Measurements from ENCODE around the gene PCBP3. TPM values are rescaled to one million over a fixed set of nuclear protein-coding genes. Genes with fewer than 3 reads are reported as not detected.

Gene PCBP3
- total RNA-seq, 1 experiment from 2014 or later = 10.9 TPM

GRCh38 chr21:45680215-45680614 is 36.7 kb downstream of the PCBP3 start:
- Histone ChIP-seq H3K79me2 (ENCODE audit: insufficient read depth, low read length) (no peaks in the 10 kb centered on the region), H4K91ac (ENCODE audit: insufficient read length, low read depth, low read length) (no peak overlapping the region), H4K5ac (ENCODE audit: insufficient read length, low read depth, low read length) (no peak overlapping the region), H2BK15ac (ENCODE audit: low read depth, low read length) (no peak overlapping the region), H3K4me1 (ENCODE audit: insufficient read depth, low read length) (no peaks in the 10 kb centered on the region), H3K4me2 (ENCODE audit: insufficient read depth, insufficient read length, low read length) (no peak overlapping the region), H3K9me3 (ENCODE audit: control insufficient read depth, low read depth, low read length) (no peaks in the 10 kb centered on the region), H4K20me1 (ENCODE audit: control insufficient read depth, insufficient read depth, insufficient read length) (no peaks in the 10 kb centered on the region), H3K18ac (ENCODE audit: insufficient read length, low read depth, low read length) (no peak overlapping the region), H3K23me2 (ENCODE audit: insufficient read length, low read depth, low read length, poor library complexity, severe bottlenecking) (no peaks in the 10 kb centered on the region), H2AK5ac (ENCODE audit: insufficient read length, low read length) (no peak overlapping the region), H3K27ac (ENCODE audit: insufficient read length, low read depth, low read length) (no peak overlapping the region), H3K23ac (ENCODE audit: insufficient read length, low read depth, low read length) (no peak overlapping the region), H3K9ac (ENCODE audit: extremely low read depth, insufficient read length, low read length) (no peak overlapping the region), H2BK5ac (ENCODE audit: insufficient read length, low read length) (no peak overlapping the region), H3K4ac (ENCODE audit: low read depth, low read length) (no peak overlapping the region), H3T11ph (ENCODE audit: low read length) (no peak overlapping the region), H3K56ac (ENCODE audit: insufficient read length, low read depth, low read length) (no peak overlapping the region), H3K79me1 (ENCODE audit: insufficient read depth, low read depth, low read length, poor library complexity, severe bottlenecking) (no peaks in the 10 kb centered on the region), H2BK12ac (ENCODE audit: insufficient read length, low read depth, low read length) (no peak overlapping the region), H2AFZ (ENCODE audit: low read length) (no peak overlapping the region), H2BK120ac (ENCODE audit: low read depth, low read length, poor library complexity, severe bottlenecking) (no peak overlapping the region), H3K27me3 (ENCODE audit: insufficient read depth, low read length) (no peaks in the 10 kb centered on the region), H3K14ac (ENCODE audit: insufficient read depth, low read length) (no peak overlapping the region), H4K8ac (replicated peaks; ENCODE audit: insufficient read length, low read depth, low read length) (no peak overlapping the region), H2BK20ac (ENCODE audit: low read depth, low read length, poor library complexity, severe bottlenecking) (no peak overlapping the region)
- H3K27me3 Mint-ChIP-seq (ENCODE audit: low read depth) = no peaks in the 10 kb centered on the region
- no peaks in the 10 kb centered on the region; a peak in 3 of 7 replicates for H3K36me3 Mint-ChIP-seq (ENCODE audit: insufficient read depth in 1 of 3, low read depth in 3 of 3)
- H3K4me3 Mint-ChIP-seq = no peak overlapping the region
- H3K27ac Mint-ChIP-seq = no peak overlapping the region
- H3K9me3 Mint-ChIP-seq = peaks cover 3 to 4% of the 10 kb centered on the region in 2 experiments; a peak in 4 of 5 replicates
- H3K4me1 Mint-ChIP-seq = no peaks in the 10 kb centered on the region
- no CpG with 5 or more reads among the region's 1 CpG for WGBS (ENCODE audit: extremely low coverage, insufficient read length, low lambda C conversion rate)
- TF ChIP-seq CTCF (conservative IDR thresholded peaks at IDR 0.05) = no peak
- DNase-seq = no peak
